Measurements from ENCODE around the gene PHGDH. TPM values are rescaled to one million over a fixed set of nuclear protein-coding genes. Genes with fewer than 3 reads are reported as not detected.

PHGDH gene
- total RNA-seq, 2 donors from 2014 or later: 6.3 to 11.6 TPM

DNA sequence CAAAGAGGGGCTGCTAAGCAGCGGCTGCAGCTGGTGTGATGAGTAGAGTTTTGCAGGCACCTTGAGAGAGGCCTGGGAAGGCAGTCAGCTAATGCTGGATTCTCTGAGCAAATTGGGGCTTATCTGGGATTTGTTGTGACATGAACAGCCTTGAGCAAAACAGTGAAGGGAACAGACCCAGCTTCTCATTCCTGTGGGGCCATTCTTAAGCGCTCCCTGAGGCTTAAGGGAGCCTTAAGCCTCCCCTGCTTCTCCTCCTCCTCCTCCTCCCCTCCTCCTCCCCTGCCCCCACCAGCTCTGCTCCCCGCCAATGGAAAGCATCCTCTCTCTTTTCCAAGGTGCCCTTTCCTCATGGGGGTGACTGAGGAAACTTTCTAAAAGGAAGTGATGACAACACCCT is 35.7 kb downstream of the PHGDH start:
- Histone ChIP-seq H3K27ac (no peak overlapping the region), H3K4me3 (no peak overlapping the region), H3K4me1 (no peaks in the 10 kb centered on the region), H3K9me3 (no peaks in the 10 kb centered on the region), H3K27me3 (no peaks in the 10 kb centered on the region), H3K36me3 (no peaks in the 10 kb centered on the region), H3K9ac (ENCODE audit: low read depth in 2 of 2, low read length in 2 of 2) (no peak overlapping the region)
- intact Hi-C loops (cut with DNase I): loop anchor here (10.0 kb wide), 2 partner anchors 137 to 197 kb away; no protein-coding TSS in a partner anchor
- TF ChIP-seq, protein P1, sequence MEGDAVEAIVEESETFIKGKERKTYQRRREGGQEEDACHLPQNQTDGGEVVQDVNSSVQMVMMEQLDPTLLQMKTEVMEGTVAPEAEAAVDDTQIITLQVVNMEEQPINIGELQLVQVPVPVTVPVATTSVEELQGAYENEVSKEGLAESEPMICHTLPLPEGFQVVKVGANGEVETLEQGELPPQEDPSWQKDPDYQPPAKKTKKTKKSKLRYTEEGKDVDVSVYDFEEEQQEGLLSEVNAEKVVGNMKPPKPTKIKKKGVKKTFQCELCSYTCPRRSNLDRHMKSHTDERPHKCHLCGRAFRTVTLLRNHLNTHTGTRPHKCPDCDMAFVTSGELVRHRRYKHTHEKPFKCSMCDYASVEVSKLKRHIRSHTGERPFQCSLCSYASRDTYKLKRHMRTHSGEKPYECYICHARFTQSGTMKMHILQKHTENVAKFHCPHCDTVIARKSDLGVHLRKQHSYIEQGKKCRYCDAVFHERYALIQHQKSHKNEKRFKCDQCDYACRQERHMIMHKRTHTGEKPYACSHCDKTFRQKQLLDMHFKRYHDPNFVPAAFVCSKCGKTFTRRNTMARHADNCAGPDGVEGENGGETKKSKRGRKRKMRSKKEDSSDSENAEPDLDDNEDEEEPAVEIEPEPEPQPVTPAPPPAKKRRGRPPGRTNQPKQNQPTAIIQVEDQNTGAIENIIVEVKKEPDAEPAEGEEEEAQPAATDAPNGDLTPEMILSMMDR (IDR thresholded peaks at IDR 0.05): no peak
- DNase-seq: no peak

DNA sequence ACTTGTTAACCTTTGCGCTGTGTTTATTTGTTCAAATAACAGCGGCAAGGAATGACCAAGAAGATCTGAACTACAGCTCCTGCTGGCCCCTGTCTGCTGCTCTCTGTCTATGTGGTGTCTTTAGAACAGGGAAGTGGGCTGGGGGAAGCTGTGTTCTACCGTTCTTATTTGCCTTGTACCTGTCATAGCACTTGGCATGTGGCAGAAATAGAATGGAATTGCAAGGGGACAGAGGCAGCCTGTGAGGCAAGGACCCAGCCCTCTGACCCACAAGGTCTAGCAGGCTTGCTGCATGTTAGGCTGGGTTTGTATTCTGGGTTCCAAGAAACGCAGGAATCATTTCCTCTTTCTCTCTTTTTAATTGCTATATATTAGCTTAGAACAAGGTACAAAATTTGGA is 36.3 kb downstream of the PHGDH start:
- H3K4me1 ChIP-seq: no peaks in the 10 kb centered on the region
- intact Hi-C loops (cut with DNase I): loop anchor here (10.0 kb wide), 2 partner anchors 137 to 197 kb away; no protein-coding TSS in a partner anchor
- no peaks in the 10 kb centered on the region for H3K27me3 ChIP-seq
- no peak overlapping the region for H3K27ac ChIP-seq
- no peaks in the 10 kb centered on the region for H3K9me3 ChIP-seq
- H3K36me3 ChIP-seq: no peaks in the 10 kb centered on the region
- DNase-seq: no peak
- TF ChIP-seq, protein P1 (IDR thresholded peaks at IDR 0.05): no peak
- no peak overlapping the region for H3K4me3 ChIP-seq
- H3K9ac ChIP-seq (ENCODE audit: low read depth in 2 of 2, low read length in 2 of 2): no peak overlapping the region

DNA sequence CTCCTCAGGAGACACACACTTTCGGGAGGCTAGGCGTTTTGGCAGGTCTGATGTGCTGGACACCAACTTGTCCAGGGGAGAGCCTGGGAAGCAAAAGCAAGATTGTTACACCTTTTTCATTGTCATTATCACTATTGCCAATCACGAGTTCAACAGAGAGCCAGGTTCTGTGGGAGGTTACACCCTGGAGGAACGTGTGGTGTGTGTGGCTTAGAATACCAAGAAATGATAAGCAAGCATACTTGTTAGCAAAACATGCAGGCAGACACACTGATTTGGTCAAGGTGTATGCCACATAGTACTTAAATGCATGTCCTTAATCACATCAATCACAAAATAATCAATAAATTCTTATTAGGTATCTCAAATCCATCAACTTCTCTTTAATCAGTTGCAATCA is 40.9 kb downstream of the PHGDH start:
- TF ChIP-seq, protein P1 (IDR thresholded peaks at IDR 0.05): no peak
- no peak overlapping the region for H3K27ac ChIP-seq
- no peak for DNase-seq
- no peak overlapping the region for H3K4me3 ChIP-seq
- no peaks in the 10 kb centered on the region for H3K4me1 ChIP-seq
- H3K27me3 ChIP-seq: no peaks in the 10 kb centered on the region
- intact Hi-C loops (cut with DNase I): no loop called here
- H3K36me3 ChIP-seq: no peaks in the 10 kb centered on the region
- H3K9me3 ChIP-seq: no peaks in the 10 kb centered on the region
- H3K9ac ChIP-seq (ENCODE audit: low read depth in 2 of 2, low read length in 2 of 2): no peak overlapping the region

DNA sequence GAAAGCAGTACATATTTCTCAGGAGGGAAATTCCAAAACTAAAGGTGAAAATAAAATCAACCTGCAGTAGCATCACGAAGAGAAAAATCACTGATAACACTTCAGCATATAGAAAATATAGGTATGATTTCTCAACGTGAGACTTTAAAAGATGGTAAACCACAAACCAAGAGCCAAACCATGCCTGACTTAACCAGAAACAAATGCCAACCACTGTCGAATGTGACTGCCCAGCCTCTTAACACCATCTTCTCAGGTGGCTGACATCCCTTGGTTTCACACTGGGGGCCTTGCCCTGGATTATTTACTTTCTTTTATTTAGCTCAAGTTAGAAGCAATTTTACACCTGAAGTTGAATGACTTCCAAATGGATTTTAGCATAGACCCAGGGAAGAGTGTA is 46.9 kb downstream of the PHGDH start:
- no peaks in the 10 kb centered on the region for H3K36me3 ChIP-seq
- H3K27ac ChIP-seq: no peak overlapping the region
- H3K9ac ChIP-seq (ENCODE audit: low read depth in 2 of 2, low read length in 2 of 2): no peak overlapping the region
- no peaks in the 10 kb centered on the region for H3K4me1 ChIP-seq
- TF ChIP-seq, protein P1 (IDR thresholded peaks at IDR 0.05): no peak
- no peak overlapping the region for H3K4me3 ChIP-seq
- intact Hi-C loops (cut with DNase I): no loop called here
- DNase-seq: no peak
- H3K27me3 ChIP-seq: no peaks in the 10 kb centered on the region
- no peaks in the 10 kb centered on the region for H3K9me3 ChIP-seq

DNA sequence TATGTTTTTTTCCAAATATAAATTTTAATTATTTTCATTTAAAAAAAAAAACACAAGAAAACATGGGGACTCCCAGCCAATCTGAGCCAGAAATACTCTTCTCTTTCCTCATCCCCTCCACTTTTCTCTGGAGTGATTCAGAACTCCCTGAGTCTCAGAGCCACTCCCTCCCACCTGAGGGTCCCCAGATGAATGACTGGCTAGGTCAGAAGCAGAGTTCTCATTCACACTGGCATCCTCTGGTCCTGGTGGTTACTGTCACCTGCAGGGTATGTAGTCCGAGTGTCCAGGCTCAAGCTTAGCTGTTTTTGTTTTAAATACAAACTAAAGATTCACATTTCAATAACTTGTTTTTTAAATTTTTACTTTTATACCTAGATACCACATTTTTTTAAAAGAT is 50.7 kb downstream of the PHGDH start:
- H3K9ac ChIP-seq (ENCODE audit: low read depth in 2 of 2, low read length in 2 of 2): no peak overlapping the region
- no peak overlapping the region for H3K27ac ChIP-seq
- H3K4me3 ChIP-seq: no peak overlapping the region
- H3K36me3 ChIP-seq: no peaks in the 10 kb centered on the region
- H3K4me1 ChIP-seq: no peaks in the 10 kb centered on the region
- intact Hi-C loops (cut with DNase I): no loop called here
- no peak for DNase-seq
- TF ChIP-seq, protein P1 (IDR thresholded peaks at IDR 0.05): no peak
- H3K27me3 ChIP-seq: no peaks in the 10 kb centered on the region
- H3K9me3 ChIP-seq: no peaks in the 10 kb centered on the region

DNA sequence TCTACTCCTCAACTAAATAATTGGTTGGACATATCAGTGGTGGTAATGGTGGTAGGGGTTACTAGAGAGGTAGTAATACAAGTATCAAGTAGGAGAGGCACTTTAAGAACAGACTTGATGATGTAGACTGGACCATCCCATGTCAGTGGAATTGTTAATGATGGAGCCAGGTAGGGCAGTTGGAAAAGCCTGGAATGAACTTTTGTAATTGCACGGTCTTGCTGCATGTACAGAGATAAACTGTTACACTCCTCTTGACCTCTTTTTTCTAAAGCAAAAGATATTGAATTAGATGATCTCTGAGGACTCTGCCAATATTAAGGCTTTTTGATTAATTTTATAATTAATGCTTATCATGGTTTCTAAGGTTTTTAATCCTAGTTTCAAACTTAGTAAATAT is 51.2 kb downstream of the PHGDH start:
- Histone ChIP-seq H3K4me1 (no peaks in the 10 kb centered on the region), H3K27me3 (no peaks in the 10 kb centered on the region), H3K4me3 (no peak overlapping the region), H3K27ac (no peak overlapping the region), H3K9ac (ENCODE audit: low read depth in 2 of 2, low read length in 2 of 2) (no peak overlapping the region), H3K9me3 (no peaks in the 10 kb centered on the region), H3K36me3 (no peaks in the 10 kb centered on the region)
- TF ChIP-seq, protein P1 (IDR thresholded peaks at IDR 0.05): no peak
- no peak for DNase-seq
- intact Hi-C loops (cut with DNase I): no loop called here

Measured in colonic mucosa (tissue), 4 donors.